ENCODE data around the gene NID2. TPM values are rescaled to one million over a fixed set of nuclear protein-coding genes. Genes with fewer than 3 reads are reported as not detected.

Gene NID2
- total and polyA plus RNA-seq, 9 of the 15 experiments (the other 6 are each of a cell fraction or from before 2014, with no cell fraction given) = 0.04 to 0.45 (median 0.16) TPM; not detected in 3

DNA sequence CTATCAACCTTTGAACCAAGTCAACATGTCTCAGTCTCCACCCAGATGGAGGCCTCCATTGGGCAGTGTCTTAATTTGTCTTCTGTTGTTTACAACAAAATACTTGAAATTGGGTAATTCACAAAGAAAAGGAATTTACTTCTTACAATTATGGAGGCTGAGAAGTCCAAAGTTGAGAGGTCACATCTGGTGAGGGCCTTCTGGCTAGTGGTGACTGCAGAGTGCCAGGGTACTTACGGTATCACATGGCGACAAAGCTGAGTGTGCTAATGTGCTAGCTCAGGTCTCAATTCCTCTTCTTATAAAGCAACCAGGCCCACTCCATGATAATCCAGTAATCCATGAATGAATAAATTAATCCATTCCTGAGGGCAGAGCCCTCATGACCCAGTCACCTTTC lies 4.7 kb downstream of the NID2 start:
- Histone ChIP-seq H3K9me1 (ENCODE audit: control insufficient read depth, insufficient read depth, low read length) (no peaks in the 10 kb centered on the region), H3K4me2 (ENCODE audit: insufficient read depth, low read length) (no peak overlapping the region), H3K79me2 (ENCODE audit: control insufficient read depth, insufficient read depth, low read length) (no peaks in the 10 kb centered on the region), H3K27me3 (ENCODE audit: control insufficient read depth in 2 of 2, insufficient read depth in 2 of 2, low read length in 2 of 2) (peaks cover 3 to 17% of the 10 kb centered on the region in 2 experiments; a peak in 3 of 5 replicates), H4K20me1 (replicated peaks; ENCODE audit: control insufficient read depth, insufficient read depth, low read length) (no peaks in the 10 kb centered on the region), H2AFZ (ENCODE audit: low read depth, low read length) (no peak overlapping the region), H3K4me3 (no peak overlapping the region), H3K9me3 (replicated peaks; ENCODE audit: control insufficient read depth, insufficient read depth, low read depth, low read length) (no peaks in the 10 kb centered on the region), H3K27ac (ENCODE audit: extremely low read depth, low read depth, low read length) (no peak overlapping the region), H3K9ac (ENCODE audit: insufficient read depth in 1 of 2, low read depth in 2 of 2, low read length in 2 of 2) (no peak overlapping the region), H3K4me1 (replicated peaks in 1 of 2; ENCODE audit: control insufficient read depth in 2 of 2, insufficient read depth in 2 of 2, low read length in 2 of 2) (peaks cover 0 to 8% of the 10 kb centered on the region in 2 experiments; a peak in 2 of 5 replicates), H3K36me3 (ENCODE audit: control insufficient read depth, insufficient read depth, low read length) (no peaks in the 10 kb centered on the region)
- in situ Hi-C loops (cut with MboI) = no loop called here
- ChIA-PET POLR2A (no interaction called here), CTCF (ENCODE audit: low intra/inter-chr PET ratio) (no interaction called here)
- DNase-seq (ENCODE audit: extremely low read depth in 1 of 4, low spot score in 3 of 4) (no peak), FAIRE-seq (no peak), ATAC-seq (no peak)
- TF ChIP-seq RREB1 (CRISPR knock-in tag; IDR thresholded peaks at IDR 0.05) (no peak), CHD4 (IDR thresholded peaks at IDR 0.05; ENCODE audit: insufficient read depth, insufficient replicate concordance, low read depth, low read length, poor library complexity, severe bottlenecking) (no peak)
- 0% methylated on average over 2 of the region's 2 CpGs for WGBS (ENCODE audit: insufficient coverage, low coverage, missing lambda C conversion rate)
- no TSS peak for BruUV-seq (replicated peaks)
- intact Hi-C loops (cut with micrococcal nuclease) = no loop called here

All from K562 (cell line).